HG02763 (cell line): Measurements from ENCODE around the gene KRTAP19-1.
"Not testable (repeated sequence)": the region's sequence is repeated elsewhere in the genome, so short reads cannot be mapped to it uniquely, and the experiment has no call there.

Source experiments
- ATAC-seq: cut with Tn5 transposase; IDR thresholded peaks from one replicate; pipeline ENCODE4 v1.9.1; 2021; ENCODE audit warnings: mild to moderate bottlenecking, moderate library complexity; ENCODE audit not compliant: unreplicated experiment

The KRTAP19-1 gene

DNA sequence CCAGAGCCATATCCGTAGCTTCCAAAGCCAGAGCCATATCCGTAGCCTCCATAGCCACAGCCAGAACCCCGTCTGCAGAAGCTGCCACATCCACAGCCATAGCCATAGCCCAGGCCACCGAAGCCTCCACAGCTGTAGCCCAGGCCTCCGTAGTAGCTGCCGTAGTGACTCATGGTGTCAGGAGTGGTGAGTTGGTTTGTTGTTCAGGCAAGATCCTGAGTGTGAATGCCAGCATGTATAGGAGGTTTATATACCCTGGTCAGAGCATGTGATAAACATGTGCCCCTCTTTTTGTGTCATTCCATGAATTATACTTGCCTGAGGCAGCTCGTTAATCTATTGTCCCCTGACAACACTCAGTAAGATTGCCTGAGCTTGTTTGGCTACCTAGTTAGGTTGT lies at the start of gene KRTAP19-1:
KRTAP19-1 (minus strand) TSS at position 223 of the 400 bp plus-strand sequence; CDS start at position 173, 50 bp downstream.
- ATAC-seq, result no peak

DNA sequence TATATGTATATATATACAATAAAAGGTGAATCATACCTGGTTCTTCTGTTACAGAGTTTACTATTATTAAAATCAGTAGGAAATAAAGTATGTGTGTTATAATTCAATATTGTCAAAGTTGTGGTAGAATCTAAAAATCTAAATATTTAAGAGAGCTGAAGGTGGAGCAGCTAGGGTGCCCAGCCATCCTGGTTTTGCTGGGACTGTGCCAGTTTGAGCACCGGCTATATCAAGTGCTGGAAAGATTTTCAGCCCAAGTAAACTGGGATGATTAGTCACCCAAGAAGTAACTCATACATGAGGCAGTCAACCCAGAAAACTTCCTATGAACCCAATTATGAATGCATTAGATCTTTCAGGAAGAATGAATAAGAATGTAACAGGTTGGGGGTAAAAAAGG lies 38.7 kb upstream of the KRTAP19-1 start:
- ATAC-seq, result no peak

GRCh38 chr21:30515681-30516080 lies 35.5 kb upstream of the KRTAP19-1 start:
- no peak for ATAC-seq

DNA sequence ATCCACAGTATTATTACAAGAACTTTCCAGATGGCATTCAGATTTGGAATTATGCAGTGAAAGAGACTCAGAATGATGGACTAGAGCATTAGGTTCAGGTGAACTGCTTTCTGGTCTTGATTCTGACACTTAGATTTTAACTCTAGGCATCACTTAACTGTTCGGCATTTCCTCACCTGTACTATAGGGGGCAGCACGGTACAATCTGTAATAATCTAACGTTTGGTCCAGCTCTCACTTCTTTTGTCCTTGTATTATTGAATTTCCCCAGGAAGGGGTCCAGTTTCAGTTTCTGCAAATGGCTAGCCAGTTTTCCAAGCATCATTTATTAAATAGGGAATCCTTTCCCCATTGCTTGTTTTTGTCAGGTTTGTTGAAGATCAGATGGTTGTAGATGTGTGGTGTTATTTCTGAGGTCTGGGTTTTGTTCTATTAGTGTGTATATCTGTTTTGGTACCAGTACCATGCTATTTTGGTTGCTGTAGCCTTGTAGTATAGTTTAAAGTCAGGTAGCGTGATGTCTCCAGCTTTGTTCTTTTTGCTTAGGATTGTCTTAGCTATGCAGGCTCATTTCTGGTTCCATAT lies 25.5 kb upstream of the KRTAP19-1 start:
- ATAC-seq, result not testable (repeated sequence)

GRCh38 chr21:30502041-30502440 lies 21.9 kb upstream of the KRTAP19-1 start, which contains the start of gene KRTAP19-5:
Gene KRTAP19-5, minus strand, starts transcription at chr21:30502141. Its CDS starts 51 bp downstream, at chr21:30502090.
- ATAC-seq, result no peak

DNA sequence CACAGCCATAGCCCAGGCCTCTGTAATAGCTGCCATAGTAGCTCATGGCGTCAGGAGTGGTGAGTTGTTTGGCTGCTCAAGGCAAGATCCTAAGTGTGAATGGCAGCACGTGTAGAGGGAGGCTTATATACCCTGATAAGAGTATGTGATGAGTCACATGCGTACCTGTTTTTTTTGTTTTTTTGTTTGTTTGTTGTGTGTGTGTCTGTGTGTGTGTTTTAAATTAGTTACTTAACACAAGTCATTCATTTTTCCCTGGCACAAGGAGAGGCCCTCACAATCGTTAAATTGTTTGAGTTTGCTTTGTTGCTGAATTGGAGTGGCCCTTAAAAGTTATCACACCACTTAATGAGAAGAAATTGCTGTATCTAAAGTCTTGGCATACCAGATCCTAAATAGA lies 16.9 kb upstream of the KRTAP19-1 start, which contains the start of gene KRTAP19-4:
KRTAP19-4 (minus strand) TSS at position 101 of the 400 bp plus-strand sequence; CDS start at position 46, 55 bp downstream.
- no peak for ATAC-seq

- ATAC-seq, result no peak
Measured at GRCh38 chr21:30491963-30492428, 11.8 kb upstream of the KRTAP19-1 start, which contains the start of gene KRTAP19-3. Gene KRTAP19-3, minus strand, starts transcription at chr21:30492013. Its CDS starts 56 bp downstream, at chr21:30491957.

DNA sequence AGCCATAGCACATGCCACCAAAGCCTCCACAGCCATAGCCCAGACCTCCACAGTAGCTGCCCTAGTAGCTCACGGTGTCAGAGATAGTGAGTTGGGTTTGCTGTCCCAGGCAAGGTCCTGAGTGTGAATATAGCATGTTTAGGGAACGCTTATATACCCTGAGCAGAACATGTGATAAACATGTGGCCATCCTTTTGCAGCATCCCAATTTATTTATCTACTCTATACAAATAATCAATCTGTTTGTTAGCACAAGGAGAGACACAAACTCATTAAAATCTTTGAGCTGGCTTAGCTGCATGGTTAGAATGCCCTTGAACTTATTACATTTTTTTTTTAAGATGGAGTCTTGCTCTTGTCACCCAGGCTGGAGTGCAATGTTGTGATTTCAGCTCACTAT lies 7.2 kb upstream of the KRTAP19-1 start, which contains the start of gene KRTAP19-2:
KRTAP19-2 (minus strand) TSS at position 101 of the 400 bp plus-strand sequence; CDS start at position 13, 88 bp downstream.
- ATAC-seq, result no peak

GRCh38 chr21:30486180-30486579 lies 6.0 kb upstream of the KRTAP19-1 start:
- ATAC-seq, result no peak

DNA sequence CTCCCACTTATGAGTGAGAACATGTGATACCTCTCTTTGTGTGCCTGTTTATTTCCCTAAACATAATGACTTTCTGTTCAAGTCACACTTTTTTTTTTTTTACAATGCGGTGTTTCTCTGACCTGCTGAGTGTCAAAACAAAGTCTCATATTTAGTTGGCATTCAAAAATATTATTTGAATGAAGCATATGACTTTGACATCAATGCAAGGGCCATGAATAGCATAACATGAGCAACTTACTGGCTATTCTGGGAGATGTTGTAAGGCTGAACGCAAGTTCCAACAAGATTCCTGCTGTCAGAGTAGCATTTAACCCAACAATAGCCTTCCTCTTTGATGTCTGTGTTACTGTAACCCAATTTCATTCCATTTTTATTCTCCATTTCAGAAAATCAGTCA lies 2.0 kb upstream of the KRTAP19-1 start:
- ATAC-seq, result no peak

GRCh38 chr21:30479259-30479658 lies 908 bp downstream of the KRTAP19-1 start:
- no peak for ATAC-seq

DNA sequence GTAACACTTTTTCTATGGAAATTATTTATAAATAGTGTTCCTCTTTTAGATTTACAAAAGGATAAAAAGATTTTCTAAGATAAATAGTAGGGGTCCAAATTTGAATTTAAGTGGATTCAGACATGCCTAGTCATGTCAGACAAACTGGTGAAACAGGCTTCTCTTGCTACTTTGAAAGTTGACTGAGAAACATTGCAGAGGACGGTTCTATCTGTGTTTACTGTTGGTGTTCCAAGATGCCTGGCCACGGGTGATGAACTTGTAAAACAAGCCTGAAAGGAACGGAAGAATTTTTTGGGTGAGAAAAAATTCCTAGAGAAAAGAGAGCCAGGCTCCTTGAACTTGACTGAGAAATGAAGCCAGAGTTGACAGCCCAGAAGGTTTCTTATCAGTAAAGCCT lies 2.2 kb downstream of the KRTAP19-1 start:
- no peak for ATAC-seq

DNA sequence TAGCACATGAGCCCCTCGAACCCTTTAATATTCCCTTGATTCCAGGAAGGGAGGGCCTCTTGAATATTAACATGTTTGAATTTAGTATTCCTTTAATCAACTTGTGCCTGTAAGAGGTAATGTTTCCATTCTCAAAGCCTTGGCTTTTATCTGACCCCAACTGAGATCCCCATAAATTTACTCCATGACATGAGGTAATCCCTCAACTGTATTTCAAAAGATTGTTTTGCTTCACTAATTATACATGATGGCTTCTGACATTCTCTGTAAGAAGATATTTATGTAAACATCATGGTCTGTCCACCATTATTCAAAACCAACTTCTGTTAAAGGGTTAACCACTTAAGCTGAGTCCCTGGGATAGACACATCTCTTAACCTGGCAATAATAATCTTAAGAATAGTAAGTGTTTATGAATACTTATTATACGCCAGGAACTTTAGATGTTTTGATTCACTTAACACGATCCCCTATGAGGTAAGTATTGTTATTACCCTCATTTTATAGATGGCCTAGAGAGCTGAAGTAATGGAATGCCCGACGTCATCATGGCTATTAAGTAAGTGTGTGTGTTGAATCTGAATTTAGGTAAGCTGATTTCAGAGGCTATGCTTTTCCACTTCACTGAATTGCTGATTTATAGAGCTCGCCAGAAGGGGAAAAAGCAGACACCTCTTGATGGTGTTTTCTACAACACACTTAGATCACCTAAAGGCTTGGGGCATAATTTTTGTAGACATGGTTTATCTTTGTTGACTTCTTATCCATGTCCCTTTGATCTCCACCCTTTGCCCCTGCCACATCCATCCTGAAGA lies 11.1 kb downstream of the KRTAP19-1 start:
- ATAC-seq, result no peak

DNA sequence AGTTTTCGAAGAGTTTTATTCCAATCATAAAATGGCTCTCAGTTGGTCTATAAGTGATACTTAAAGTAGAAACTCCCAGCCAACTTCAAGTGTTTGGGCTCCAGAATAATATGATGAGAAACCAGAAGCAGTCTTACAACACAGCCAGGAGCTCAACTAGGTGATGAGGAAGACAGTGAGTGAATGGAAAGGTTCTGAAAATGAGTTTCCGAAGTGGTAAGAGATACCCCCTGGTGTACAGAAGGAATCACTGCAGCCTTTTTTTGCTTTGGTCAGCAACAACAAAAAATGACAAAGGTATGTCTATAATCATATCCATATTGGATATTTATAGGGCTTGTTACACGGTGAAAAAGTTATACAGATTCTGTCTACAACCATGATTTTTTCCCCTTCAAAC lies 16.5 kb downstream of the KRTAP19-1 start:
- ATAC-seq, result no peak

DNA sequence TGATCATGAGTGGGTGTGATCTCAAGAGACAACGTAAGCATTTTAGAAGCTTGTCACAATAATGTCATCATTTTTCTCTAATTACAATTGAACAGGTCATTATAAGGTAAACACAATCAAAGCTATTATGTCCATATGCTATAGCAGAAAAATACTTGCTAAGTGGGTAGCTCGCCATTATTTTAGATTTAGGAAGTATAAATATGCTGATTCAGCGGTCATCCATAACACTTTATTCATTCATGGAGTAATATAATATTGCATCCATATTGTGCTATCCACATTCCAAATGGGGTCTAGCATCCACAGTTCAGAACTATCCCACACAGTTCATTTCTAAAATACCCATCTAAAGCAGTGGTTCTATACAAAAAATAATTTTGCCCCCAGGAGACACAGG lies 31.7 kb downstream of the KRTAP19-1 start:
- no peak for ATAC-seq

DNA sequence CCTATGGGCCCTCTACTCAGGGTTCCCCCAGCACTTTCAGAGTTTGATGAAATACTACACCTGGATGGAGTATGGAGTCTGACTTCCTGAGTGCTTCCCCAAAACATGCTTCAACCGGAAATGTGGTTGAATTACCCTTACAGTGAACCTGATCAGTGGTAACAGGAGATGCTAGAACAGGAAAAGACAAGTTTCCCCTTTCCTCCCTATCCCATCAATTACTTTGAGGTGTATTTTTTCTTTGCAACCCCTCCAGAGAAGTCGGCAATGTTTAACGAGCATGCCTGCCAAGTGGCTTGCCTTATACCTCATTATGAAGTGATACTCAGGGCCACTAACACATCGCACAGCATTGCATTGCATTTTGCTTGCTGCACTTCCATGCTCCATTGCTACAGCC lies 33.1 kb downstream of the KRTAP19-1 start:
- no peak for ATAC-seq

GRCh38 chr21:30444204-30444603 lies 36.0 kb downstream of the KRTAP19-1 start:
- ATAC-seq, result no peak

GRCh38 chr21:30443226-30443625 lies 36.9 kb downstream of the KRTAP19-1 start:
- ATAC-seq, result no peak

- no peak for ATAC-seq
Measured at GRCh38 chr21:30439975-30440374, 40.2 kb downstream of the KRTAP19-1 start, which contains the start of gene KRTAP15-1. Gene KRTAP15-1, plus strand, starts transcription at chr21:30440275. Its CDS starts 53 bp downstream, at chr21:30440328.

- no peak for ATAC-seq
Measured at GRCh38 chr21:30437010-30437565, 43.1 kb downstream of the KRTAP19-1 start.

- no peak for ATAC-seq
Measured at GRCh38 chr21:30434033-30434631, 46.0 kb downstream of the KRTAP19-1 start.
